Fibroblast of pulmonary artery (primary cell): ENCODE results near the gene CHCHD10.

ENCODE experiments used
- DNase-seq: peaks from one replicate; pipeline ENCODE4 v3.0.0-alpha.2; 2010; ENCODE audit warnings: low read depth
- H3K4me3 ChIP-seq: replicated peaks from 2 replicates; pipeline ENCODE4 v1.5.1; 2011; ENCODE audit warnings: low read depth, mild to moderate bottlenecking, control low read depth, low read length, moderate library complexity
- CTCF ChIP-seq: IDR thresholded peaks from 2 replicates; pipeline ENCODE4 v1.5.1; 2011; ENCODE audit warnings: mild to moderate bottlenecking, control low read depth, low read length, inconsistent platforms; ENCODE audit errors: missing control alignments

CHCHD10 gene

GRCh38 chr22:23793326-23793725 is 25.6 kb upstream of the CHCHD10 start:
- H3K4me3 ChIP-seq: no peak overlapping the region
- DNase-seq: no peak
- TF ChIP-seq CTCF: no peak

- no peak for DNase-seq
- TF ChIP-seq CTCF: no peak
- no peak overlapping the region for H3K4me3 ChIP-seq
Observed at GRCh38 chr22:23791738-23792645, 24.2 kb upstream of the CHCHD10 start.

GRCh38 chr22:23790819-23791737 is 23.3 kb upstream of the CHCHD10 start:
- DNase-seq: peak; percentile 39
- H3K4me3 ChIP-seq: no peak overlapping the region
- TF ChIP-seq CTCF: no peak

DNA sequence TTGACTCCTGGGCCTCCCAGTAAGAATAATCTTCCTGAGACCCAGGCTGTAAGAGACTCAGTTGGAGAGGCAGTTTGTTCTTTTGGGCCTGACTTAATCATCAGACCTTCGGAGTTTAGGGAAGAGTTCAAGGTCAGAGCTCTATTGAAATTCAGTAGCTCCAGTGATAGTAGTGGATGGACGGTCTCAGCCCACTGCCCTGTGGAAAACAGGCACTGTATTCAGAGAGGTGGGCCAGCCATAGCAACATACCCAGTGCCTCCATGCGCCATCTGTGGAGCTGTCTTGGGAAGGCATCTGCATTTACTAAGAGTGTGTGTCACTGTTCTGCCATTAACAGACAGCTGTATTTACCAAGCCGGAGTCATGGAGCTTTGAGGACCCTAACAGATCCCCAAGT is 21.9 kb upstream of the CHCHD10 start:
- peak; percentile 1 for TF ChIP-seq CTCF
- no peak for DNase-seq
- no peak overlapping the region for H3K4me3 ChIP-seq

GRCh38 chr22:23789121-23789520 is 21.3 kb upstream of the CHCHD10 start:
- no peak overlapping the region for H3K4me3 ChIP-seq
- TF ChIP-seq CTCF: no peak
- no peak for DNase-seq

DNA sequence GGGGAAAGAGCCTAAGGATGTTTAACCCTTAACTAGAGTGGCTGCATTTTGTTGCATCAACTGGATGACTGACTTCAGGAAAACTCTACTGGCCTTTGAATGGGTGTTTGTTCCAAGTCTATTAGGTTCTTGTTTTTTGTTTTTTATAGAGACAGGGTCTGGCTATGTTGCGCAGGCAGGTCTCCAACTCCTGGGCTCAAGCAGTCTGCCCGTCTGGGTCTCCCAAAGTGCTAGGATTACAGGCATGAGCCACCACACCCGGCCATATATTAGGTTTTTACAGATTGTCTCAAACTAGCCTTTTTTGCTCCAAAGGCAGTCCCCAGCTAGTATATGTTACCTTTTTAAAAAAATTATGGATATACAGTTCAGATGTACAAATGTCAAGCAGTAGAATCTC is 20.1 kb upstream of the CHCHD10 start:
- peak overlapping the region; percentile 86 for H3K4me3 ChIP-seq
- TF ChIP-seq CTCF: no peak
- DNase-seq: no peak
